Activated CD8-positive, alpha-beta T cell treated with anti-CD3 and anti-CD28 coated beads for 36 hours (primary cell): ENCODE data around the gene MAGIX. TPM values are rescaled to one million over a fixed set of nuclear protein-coding genes. Genes with fewer than 3 reads are reported as not detected.

ENCODE experiments used
- ATAC-seq: fragments of 200-7000 bp; cut with Tn5 transposase; one replicate; pipeline ENCODE4 v1.10.0; 2021; ENCODE audit warnings: mild to moderate bottlenecking, moderate library complexity
- CTCF ChIA-PET: fragments of 350-600 bp; sonication (Branson Sonifier 250); formaldehyde crosslinking; loops from one replicate; lab custom pipeline; 2021; ENCODE audit warnings: antibody characterized with exemption; lab: Charles Lee
- POLR2A ChIA-PET: fragments of 350-600 bp; sonication (Branson Sonifier 250); formaldehyde crosslinking; loops from one replicate; lab custom pipeline; 2021; ENCODE audit warnings: antibody characterized with exemption; lab: Charles Lee
- DNase-seq: peaks from one replicate; pipeline ENCODE4 v3.0.0-alpha.2; 2020
- H3K27ac Mint-ChIP-seq: one replicate; pipeline ENCODE4 v1.8.0; 2021; ENCODE audit warnings: mild to moderate bottlenecking, mixed read lengths
- H3K27me3 Mint-ChIP-seq: one replicate; pipeline ENCODE4 v1.8.0; 2021; ENCODE audit warnings: mixed read lengths
- H3K36me3 Mint-ChIP-seq: one replicate; pipeline ENCODE4 v1.8.0; 2021; ENCODE audit warnings: low read depth, mixed read lengths
- H3K4me1 Mint-ChIP-seq: one replicate; pipeline ENCODE4 v1.8.0; 2021; ENCODE audit warnings: low read depth, mixed read lengths
- H3K4me3 Mint-ChIP-seq: one replicate; pipeline ENCODE4 v1.8.0; 2021; ENCODE audit warnings: mild to moderate bottlenecking, moderate library complexity, mixed read lengths
- H3K9me3 Mint-ChIP-seq: one replicate; pipeline ENCODE4 v1.8.0; 2021; ENCODE audit warnings: mixed read lengths
- CTCF ChIP-seq: fragments of 200-600 bp; IDR thresholded peaks from one replicate; pipeline ENCODE4 v1.8.0; 2022; ENCODE audit warnings: antibody characterized with exemption, mild to moderate bottlenecking
- intact Hi-C: fragments of 100-400 bp; cut with micrococcal nuclease; formaldehyde crosslinking; loops from one replicate; pipeline ENCODE4 v1.10.0; 2022
- total RNA-seq, 2 experiments: library from RNA; stranded (reverse); gene quantifications; one replicate each; pipeline ENCODE4 v1.2.3, GENCODE V29; 2021

MAGIX gene
- total RNA-seq, 2 experiments from 2014 or later, result 0.54 to 0.87 TPM

DNA sequence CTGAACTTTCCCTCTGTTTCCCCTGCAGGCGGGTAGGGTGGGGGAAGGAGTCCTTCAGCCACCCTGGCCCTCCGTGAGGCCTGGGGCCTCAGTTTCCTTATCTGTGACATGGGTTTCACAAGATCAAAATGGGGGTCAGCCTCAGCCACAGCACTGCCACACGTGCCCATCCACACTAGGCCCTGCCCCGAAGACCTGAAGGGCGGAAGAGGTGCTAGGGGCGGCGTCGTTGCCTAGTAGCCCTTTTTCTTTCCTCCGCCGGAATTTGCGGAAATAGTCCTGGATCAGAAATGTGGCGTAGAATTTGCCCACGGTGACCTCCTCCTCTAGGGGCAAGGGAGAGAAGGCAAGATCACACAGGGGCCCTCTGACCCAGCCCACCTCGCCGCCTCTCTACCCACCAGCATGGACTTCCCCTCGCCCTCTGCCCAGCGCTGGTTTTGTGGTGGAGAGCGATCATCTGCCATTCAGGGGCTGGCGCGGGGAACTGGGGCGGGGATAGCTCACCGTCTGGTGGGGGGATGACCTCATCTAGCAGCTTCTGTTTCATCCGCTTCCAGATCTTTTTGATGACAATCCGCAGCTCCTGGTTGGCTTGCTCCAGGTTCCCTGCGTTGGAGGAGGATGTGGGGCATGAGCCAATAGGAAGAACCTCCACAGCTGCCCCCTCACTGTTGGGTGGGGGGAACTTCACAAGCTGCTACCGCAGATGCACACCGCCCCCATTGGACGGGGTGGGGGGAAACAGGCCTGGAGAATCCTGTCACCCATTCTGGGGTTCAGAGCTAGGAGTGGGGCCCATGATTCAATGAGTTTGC is 47.1 kb downstream of the MAGIX start:
- ChIA-PET CTCF (no interaction called here), POLR2A (interaction anchor here (0.7 kb wide), 1 partner anchor 9 kb away, joined by 3 read pairs; no protein-coding TSS in a partner anchor)
- no peaks in the 10 kb centered on the region for H3K9me3 Mint-ChIP-seq
- ATAC-seq (peak; percentile 71), DNase-seq (peak; percentile 60)
- intact Hi-C loops, result no loop called here
- H3K27ac Mint-ChIP-seq, result peak overlapping the region; percentile 55
- TF ChIP-seq CTCF, result no peak
- peak overlapping the region; percentile 37 for H3K4me3 Mint-ChIP-seq
- H3K36me3 Mint-ChIP-seq, result no peaks in the 10 kb centered on the region
- no peaks in the 10 kb centered on the region for H3K4me1 Mint-ChIP-seq
- H3K27me3 Mint-ChIP-seq, result no peaks in the 10 kb centered on the region

DNA sequence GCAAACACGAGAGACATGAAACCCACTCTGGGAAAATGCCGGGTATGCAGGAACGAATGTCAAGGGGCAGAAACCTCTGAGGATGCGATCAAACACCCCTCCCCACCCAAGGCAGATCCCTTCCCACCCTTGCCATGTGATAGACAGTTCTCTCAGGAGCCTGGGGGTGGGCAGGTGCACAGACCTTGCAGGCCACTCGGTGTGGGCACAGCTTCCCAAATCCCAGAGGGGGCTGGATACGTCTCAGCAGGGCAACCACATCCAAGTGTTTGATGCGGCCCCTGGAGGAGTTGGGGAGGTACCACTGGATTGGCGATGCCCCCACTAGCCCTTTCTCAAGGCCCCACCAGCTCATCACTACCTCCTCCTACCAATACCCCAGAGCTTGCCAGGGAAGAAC is 47.8 kb downstream of the MAGIX start:
- H3K4me3 Mint-ChIP-seq, result no peak overlapping the region
- intact Hi-C loops, result no loop called here
- POLR2A ChIA-PET, result interaction anchor here (0.7 kb wide), 1 partner anchor 10 kb away, joined by 3 read pairs; no protein-coding TSS in a partner anchor
- no peak overlapping the region for H3K27ac Mint-ChIP-seq
- no peaks in the 10 kb centered on the region for H3K27me3 Mint-ChIP-seq
- H3K4me1 Mint-ChIP-seq, result no peaks in the 10 kb centered on the region
- no peaks in the 10 kb centered on the region for H3K9me3 Mint-ChIP-seq
- H3K36me3 Mint-ChIP-seq, result no peaks in the 10 kb centered on the region
- no peak for TF ChIP-seq CTCF
- CTCF ChIA-PET, result no interaction called here
- DNase-seq, result no peak
- no peak for ATAC-seq

GRCh38 chrX:49211074-49211473 is 48.5 kb downstream of the MAGIX start:
- intact Hi-C loops, result no loop called here
- TF ChIP-seq CTCF, result no peak
- DNase-seq (no peak), ATAC-seq (no peak)
- no peaks in the 10 kb centered on the region for H3K9me3 Mint-ChIP-seq
- no peaks in the 10 kb centered on the region for H3K36me3 Mint-ChIP-seq
- ChIA-PET CTCF (no interaction called here), POLR2A (no interaction called here)
- H3K4me1 Mint-ChIP-seq, result no peaks in the 10 kb centered on the region
- H3K27ac Mint-ChIP-seq, result no peak overlapping the region
- H3K27me3 Mint-ChIP-seq, result no peaks in the 10 kb centered on the region
- no peak overlapping the region for H3K4me3 Mint-ChIP-seq

GRCh38 chrX:49212209-49212608 is 49.7 kb downstream of the MAGIX start:
- POLR2A ChIA-PET, result no interaction called here
- H3K36me3 Mint-ChIP-seq, result no peaks in the 10 kb centered on the region

More at GRCh38 chrX:49212209-49212608, 49.7 kb downstream of the MAGIX start:
- no peak for TF ChIP-seq CTCF
- H3K9me3 Mint-ChIP-seq, result no peaks in the 10 kb centered on the region
- ATAC-seq (no peak), DNase-seq (no peak)
- intact Hi-C loops, result no loop called here
- no peaks in the 10 kb centered on the region for H3K27me3 Mint-ChIP-seq
- H3K4me3 Mint-ChIP-seq, result no peak overlapping the region
- CTCF ChIA-PET, result no interaction called here
- no peak overlapping the region for H3K27ac Mint-ChIP-seq
- no peaks in the 10 kb centered on the region for H3K4me1 Mint-ChIP-seq
